Measurements from ENCODE around the gene CD83.

DNA sequence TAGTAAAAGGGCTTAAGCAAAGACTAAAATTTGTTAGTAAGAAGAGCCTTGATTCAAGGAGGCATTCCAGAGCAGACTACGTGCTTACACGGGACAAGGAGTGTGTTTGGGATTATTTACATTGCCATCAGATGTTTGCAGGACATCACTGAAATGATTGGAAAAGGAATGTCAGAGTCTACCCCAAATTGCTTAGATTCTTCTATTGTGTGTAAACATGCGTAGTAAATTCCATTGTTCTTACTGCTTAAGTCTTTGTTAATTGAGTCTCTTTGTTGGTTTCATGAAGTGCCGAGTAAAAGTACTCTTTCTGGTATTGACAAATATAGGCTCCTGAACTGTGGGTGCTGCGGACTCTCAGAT is 60.5 kb downstream of the CD83 start:
- TF ChIP-seq, protein P1, sequence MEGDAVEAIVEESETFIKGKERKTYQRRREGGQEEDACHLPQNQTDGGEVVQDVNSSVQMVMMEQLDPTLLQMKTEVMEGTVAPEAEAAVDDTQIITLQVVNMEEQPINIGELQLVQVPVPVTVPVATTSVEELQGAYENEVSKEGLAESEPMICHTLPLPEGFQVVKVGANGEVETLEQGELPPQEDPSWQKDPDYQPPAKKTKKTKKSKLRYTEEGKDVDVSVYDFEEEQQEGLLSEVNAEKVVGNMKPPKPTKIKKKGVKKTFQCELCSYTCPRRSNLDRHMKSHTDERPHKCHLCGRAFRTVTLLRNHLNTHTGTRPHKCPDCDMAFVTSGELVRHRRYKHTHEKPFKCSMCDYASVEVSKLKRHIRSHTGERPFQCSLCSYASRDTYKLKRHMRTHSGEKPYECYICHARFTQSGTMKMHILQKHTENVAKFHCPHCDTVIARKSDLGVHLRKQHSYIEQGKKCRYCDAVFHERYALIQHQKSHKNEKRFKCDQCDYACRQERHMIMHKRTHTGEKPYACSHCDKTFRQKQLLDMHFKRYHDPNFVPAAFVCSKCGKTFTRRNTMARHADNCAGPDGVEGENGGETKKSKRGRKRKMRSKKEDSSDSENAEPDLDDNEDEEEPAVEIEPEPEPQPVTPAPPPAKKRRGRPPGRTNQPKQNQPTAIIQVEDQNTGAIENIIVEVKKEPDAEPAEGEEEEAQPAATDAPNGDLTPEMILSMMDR (IDR thresholded peaks at IDR 0.05; ENCODE audit: insufficient read depth, low read length) = no peak
- TF ChIP-seq, protein P2, sequence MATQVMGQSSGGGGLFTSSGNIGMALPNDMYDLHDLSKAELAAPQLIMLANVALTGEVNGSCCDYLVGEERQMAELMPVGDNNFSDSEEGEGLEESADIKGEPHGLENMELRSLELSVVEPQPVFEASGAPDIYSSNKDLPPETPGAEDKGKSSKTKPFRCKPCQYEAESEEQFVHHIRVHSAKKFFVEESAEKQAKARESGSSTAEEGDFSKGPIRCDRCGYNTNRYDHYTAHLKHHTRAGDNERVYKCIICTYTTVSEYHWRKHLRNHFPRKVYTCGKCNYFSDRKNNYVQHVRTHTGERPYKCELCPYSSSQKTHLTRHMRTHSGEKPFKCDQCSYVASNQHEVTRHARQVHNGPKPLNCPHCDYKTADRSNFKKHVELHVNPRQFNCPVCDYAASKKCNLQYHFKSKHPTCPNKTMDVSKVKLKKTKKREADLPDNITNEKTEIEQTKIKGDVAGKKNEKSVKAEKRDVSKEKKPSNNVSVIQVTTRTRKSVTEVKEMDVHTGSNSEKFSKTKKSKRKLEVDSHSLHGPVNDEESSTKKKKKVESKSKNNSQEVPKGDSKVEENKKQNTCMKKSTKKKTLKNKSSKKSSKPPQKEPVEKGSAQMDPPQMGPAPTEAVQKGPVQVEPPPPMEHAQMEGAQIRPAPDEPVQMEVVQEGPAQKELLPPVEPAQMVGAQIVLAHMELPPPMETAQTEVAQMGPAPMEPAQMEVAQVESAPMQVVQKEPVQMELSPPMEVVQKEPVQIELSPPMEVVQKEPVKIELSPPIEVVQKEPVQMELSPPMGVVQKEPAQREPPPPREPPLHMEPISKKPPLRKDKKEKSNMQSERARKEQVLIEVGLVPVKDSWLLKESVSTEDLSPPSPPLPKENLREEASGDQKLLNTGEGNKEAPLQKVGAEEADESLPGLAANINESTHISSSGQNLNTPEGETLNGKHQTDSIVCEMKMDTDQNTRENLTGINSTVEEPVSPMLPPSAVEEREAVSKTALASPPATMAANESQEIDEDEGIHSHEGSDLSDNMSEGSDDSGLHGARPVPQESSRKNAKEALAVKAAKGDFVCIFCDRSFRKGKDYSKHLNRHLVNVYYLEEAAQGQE (IDR thresholded peaks at IDR 0.05; ENCODE audit: insufficient replicate concordance, low read depth) = no peak
